ENCODE measurements around the gene RGS7.
"Not testable (repeated sequence)": the region's sequence is repeated elsewhere in the genome, so short reads cannot be mapped to it uniquely, and the experiment has no call there.

RGS7 gene

GRCh38 chr1:241139047-241139446 is 218.0 kb downstream of the RGS7 start:
- DNase-seq (ENCODE audit: low spot score), result no peak

- DNase-seq (ENCODE audit: low spot score), result no peak
Measured at GRCh38 chr1:241138248-241138647, 218.8 kb downstream of the RGS7 start.

- DNase-seq (ENCODE audit: low spot score), result no peak
Measured at GRCh38 chr1:241136389-241136788, 220.6 kb downstream of the RGS7 start.

- DNase-seq (ENCODE audit: low spot score), result no peak
Measured at GRCh38 chr1:241131636-241132194, 225.3 kb downstream of the RGS7 start.

- DNase-seq (ENCODE audit: low spot score), result no peak
Measured at GRCh38 chr1:241130881-241131280, 226.1 kb downstream of the RGS7 start.

GRCh38 chr1:241129207-241129960 is 227.6 kb downstream of the RGS7 start:
- no peak for DNase-seq (ENCODE audit: low spot score)

- DNase-seq (ENCODE audit: low spot score), result no peak
Measured at GRCh38 chr1:241125286-241125685, 231.7 kb downstream of the RGS7 start.

GRCh38 chr1:241118049-241118448 is 239.0 kb downstream of the RGS7 start:
- DNase-seq (ENCODE audit: low spot score), result no peak

- DNase-seq (ENCODE audit: low spot score), result no peak
Measured at GRCh38 chr1:241115784-241116183, 241.2 kb downstream of the RGS7 start.

GRCh38 chr1:241114699-241115233 is 242.2 kb downstream of the RGS7 start:
- DNase-seq (ENCODE audit: low spot score), result no peak

GRCh38 chr1:241113557-241113956 is 243.4 kb downstream of the RGS7 start:
- no peak for DNase-seq (ENCODE audit: low spot score)

GRCh38 chr1:241109039-241109438 is 248.0 kb downstream of the RGS7 start:
- DNase-seq (ENCODE audit: low spot score), result no peak

- DNase-seq (ENCODE audit: low spot score), result no peak
Measured at GRCh38 chr1:241105147-241105546, 251.9 kb downstream of the RGS7 start.

- no peak for DNase-seq (ENCODE audit: low spot score)
Measured at GRCh38 chr1:241102664-241103063, 254.3 kb downstream of the RGS7 start.

- DNase-seq (ENCODE audit: low spot score), result no peak
Measured at GRCh38 chr1:241101622-241102021, 255.4 kb downstream of the RGS7 start.

- DNase-seq (ENCODE audit: low spot score), result no peak
Measured at GRCh38 chr1:241097479-241097878, 259.5 kb downstream of the RGS7 start.

- no peak for DNase-seq (ENCODE audit: low spot score)
Measured at GRCh38 chr1:241096982-241097381, 260.0 kb downstream of the RGS7 start.

- DNase-seq (ENCODE audit: low spot score), result no peak
Measured at GRCh38 chr1:241095847-241096246, 261.2 kb downstream of the RGS7 start.

- DNase-seq (ENCODE audit: low spot score), result no peak
Measured at GRCh38 chr1:241090798-241091197, 266.2 kb downstream of the RGS7 start.

GRCh38 chr1:241089066-241089465 is 267.9 kb downstream of the RGS7 start:
- DNase-seq (ENCODE audit: low spot score), result not testable (repeated sequence)

- not testable (repeated sequence) for DNase-seq (ENCODE audit: low spot score)
Measured at GRCh38 chr1:241088075-241088474, 268.9 kb downstream of the RGS7 start.

GRCh38 chr1:241086686-241087085 is 270.3 kb downstream of the RGS7 start:
- no peak for DNase-seq (ENCODE audit: low spot score)

GRCh38 chr1:241083285-241083684 is 273.7 kb downstream of the RGS7 start:
- no peak for DNase-seq (ENCODE audit: low spot score)

- DNase-seq (ENCODE audit: low spot score), result no peak
Measured at GRCh38 chr1:241081473-241081872, 275.5 kb downstream of the RGS7 start.
